ENCODE results near the gene GPR143.

GPR143 gene

GRCh38 chrX:9708086-9708485 is 57.6 kb downstream of the GPR143 start:
- DNase-seq (ENCODE audit: low read depth), result no peak

DNA sequence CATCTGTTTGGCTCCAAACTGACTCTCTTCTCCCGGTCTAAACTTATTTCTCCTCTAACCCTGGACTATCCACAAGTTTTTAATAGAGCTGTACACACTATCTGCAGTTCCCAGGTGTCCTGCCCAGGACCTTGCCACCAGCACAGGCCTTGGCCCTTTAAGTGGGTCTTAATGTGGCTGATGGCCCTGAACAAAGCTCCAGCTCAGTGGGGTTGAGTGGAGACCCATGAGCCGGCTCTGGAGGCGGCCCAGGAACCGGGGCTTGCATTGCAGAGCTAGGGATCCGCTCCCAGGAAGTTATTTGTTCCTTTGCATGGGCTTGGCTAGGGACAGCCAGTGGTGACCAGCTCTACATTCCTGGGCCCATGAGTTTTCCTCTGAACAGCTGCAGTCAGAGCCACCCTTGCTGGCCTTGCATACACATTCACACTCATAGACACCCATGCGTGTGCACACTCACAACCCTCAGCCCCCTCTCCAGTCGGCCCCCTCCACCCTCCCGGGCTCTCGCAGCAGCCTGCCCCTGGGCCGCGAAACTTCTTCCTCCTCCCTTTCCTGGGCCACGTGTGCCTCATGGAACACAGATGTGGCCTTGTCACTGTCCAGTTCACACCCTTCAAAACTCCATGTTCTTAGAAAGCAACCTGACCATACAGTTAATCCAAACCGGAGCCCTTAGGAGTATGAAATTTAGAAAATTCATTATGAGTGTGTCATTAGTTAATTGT is 58.2 kb downstream of the GPR143 start:
- no peak for DNase-seq (ENCODE audit: low read depth)

DNA sequence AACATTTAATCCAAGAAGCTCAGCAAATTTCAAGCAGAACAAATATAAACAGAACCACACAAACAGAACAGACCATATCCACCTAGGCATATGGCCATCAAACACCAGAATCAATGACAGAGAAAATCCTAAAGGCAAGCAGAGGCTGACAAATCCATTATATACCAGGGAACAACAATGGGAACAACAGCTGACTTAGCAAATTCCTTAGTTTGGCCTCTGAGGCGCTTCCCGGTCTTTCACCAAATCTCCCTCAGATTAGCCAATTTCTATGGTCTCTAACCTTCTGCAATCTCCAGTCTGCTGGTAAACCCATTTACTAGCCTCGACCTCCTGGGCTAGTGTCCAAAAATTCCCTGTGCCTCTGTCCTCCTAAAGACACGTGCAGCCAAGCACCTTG is 59.2 kb downstream of the GPR143 start:
- no peak for DNase-seq (ENCODE audit: low read depth)

- no peak for DNase-seq (ENCODE audit: low read depth)
Observed at GRCh38 chrX:9704876-9705465, 60.7 kb downstream of the GPR143 start.

DNA sequence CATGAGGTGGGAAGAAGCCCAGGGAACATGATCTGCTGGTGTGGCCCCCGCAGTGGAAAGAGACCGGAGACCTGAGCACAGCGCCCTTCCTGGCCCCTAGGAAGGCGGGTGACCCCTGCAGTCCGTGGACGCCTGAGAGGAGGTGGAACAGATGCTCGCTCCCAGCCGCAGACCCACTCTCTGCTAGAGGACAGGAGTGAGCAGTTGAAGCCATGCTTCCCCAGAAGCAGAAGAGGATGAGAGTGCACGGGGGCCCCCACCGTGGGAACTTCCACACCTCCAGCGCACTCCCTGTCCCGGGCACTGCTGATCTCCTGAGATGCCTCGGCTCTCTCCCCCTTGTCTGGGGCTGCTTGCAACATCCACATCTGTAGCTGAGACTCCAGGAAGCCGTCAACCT is 62.2 kb downstream of the GPR143 start:
- DNase-seq (ENCODE audit: low read depth), result no peak

DNA sequence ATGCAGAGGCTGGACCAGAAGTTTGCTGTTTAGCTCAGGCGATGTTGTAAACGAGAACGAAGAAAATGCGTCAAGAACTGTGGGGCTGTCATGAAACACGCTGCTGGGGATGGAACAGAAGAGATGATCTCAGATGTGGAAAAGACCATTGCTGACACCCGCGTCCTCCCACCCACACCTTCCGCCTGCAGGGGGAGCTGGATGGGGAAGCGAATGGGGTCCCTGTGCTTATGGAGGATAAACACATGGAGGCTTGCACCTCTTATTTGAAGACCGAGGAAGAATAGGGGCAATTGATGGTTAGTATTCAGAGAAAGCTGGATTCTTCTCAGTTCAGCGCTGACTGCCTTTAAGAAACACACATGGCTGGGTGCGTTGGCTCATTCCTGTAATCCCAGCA is 63.9 kb downstream of the GPR143 start:
- DNase-seq (ENCODE audit: low read depth), result no peak

DNA sequence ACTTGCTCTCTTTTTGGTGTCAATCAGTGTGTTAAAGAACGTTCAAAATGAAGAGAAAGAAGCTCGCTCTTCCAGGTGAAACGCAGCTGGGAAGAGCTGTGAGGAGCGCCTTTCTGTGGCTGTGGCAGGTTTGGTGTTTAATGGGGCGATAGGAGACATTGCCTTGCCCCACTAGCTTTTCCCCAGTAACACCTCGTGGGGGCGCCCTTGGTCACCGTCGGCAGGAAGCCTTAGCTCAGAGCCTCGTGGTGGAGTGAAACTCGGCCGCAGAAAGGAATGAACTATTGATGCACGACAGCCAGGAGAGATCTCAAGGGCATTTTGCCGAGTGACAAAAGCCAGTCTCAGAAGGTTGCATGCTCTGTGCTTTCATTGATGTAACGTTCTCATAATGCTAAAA is 65.1 kb downstream of the GPR143 start:
- no peak for DNase-seq (ENCODE audit: low read depth)

DNA sequence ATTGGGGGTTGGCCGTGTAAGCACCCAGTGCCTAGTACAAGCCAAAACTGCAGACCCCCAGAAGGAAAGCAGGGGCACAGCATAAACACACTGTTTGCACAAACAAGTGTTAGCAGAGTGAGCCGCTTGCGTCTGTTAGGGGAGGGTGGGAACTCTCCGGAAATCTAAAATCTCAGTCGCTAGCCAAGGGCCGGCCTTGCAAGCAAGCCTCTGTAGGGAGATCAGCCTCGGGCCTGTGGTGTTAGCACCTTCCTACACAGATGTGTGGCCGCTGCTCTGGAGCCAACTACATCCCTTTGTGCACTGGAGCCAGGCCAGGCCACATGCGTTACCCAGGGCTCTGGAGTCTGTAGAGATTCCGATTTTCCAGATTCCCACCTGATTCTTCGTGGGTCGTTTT is 67.1 kb downstream of the GPR143 start:
- no peak for DNase-seq (ENCODE audit: low read depth)

DNA sequence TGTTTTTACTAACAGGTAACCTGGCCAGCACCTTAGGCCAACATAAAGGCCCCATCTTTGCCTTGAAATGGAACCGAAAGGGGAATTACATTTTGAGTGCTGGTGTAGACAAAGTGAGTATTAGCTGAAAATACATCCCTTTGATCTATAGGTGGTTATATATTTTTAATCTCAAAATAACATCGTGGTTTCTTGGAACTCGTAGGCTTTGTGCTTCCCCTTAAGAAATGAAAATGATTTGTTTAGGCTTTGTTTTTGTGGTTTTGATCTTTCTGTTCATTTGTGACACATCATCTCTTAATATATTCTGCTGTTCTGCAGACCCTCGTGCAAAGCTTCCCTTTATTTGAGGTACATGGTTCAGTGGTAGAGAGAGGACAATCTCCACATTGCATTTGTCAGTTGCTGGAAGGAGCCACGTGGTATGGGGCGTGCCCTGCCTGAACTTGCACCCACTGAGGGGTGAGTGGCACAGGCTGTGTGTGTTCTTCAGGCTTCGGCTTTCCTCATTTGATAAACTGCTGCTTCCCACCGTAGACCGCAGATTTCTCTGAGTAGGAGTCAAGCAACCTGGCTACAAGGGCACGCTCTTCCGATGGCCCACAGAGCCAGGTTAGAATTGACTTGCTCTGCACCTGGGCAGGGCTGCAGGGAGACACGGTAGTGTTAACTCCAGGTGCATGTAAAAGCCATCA is 72.2 kb downstream of the GPR143 start:
- no peak for DNase-seq (ENCODE audit: low read depth)

GRCh38 chrX:9690046-9690445 is 75.6 kb downstream of the GPR143 start:
- DNase-seq (ENCODE audit: low read depth), result no peak

DNA sequence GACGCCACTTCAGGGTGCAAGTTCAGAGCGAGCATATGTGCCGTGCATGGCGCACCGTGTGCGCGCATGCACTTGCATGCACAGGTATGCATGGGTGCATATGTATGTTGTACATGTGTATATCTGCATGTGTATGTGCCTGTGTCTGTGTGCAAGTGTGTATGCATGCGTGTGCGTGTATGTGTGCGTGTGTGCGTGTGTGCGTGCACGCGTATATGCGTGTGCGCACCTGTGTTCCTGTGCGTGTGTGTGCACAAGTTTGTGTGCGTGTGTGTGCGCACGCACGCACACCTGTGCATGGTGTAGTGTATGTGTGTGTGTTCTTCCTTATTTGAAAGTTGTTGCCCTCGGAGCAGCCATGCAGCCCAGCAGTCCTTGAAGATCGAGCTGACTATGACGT is 76.8 kb downstream of the GPR143 start:
- no peak for DNase-seq (ENCODE audit: low read depth)

DNA sequence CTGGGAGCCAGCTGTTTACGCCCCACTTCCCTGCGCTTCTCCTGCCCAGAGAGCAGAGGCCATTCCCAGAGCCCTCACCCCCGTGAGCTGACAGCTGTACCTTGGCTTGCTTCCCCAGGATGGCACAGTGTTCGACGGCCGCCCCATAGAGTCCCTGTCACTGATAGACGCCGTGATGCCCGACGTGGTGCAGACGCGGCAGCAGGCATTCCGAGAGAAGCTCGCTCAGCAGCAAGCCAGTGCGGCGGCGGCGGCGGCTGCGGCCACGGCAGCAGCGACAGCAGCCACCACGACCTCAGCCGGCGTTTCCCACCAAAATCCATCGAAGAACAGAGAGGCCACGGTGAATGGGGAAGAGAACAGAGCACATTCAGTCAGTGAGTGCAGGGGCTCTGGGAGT is 77.7 kb downstream of the GPR143 start:
- DNase-seq (ENCODE audit: low read depth), result no peak

- DNase-seq (ENCODE audit: low read depth), result no peak
Observed at GRCh38 chrX:9683350-9683749, 82.3 kb downstream of the GPR143 start.

GRCh38 chrX:9682861-9683260 is 82.8 kb downstream of the GPR143 start:
- DNase-seq (ENCODE audit: low read depth), result no peak

- no peak for DNase-seq (ENCODE audit: low read depth)
Observed at GRCh38 chrX:9682456-9682855, 83.2 kb downstream of the GPR143 start.

DNA sequence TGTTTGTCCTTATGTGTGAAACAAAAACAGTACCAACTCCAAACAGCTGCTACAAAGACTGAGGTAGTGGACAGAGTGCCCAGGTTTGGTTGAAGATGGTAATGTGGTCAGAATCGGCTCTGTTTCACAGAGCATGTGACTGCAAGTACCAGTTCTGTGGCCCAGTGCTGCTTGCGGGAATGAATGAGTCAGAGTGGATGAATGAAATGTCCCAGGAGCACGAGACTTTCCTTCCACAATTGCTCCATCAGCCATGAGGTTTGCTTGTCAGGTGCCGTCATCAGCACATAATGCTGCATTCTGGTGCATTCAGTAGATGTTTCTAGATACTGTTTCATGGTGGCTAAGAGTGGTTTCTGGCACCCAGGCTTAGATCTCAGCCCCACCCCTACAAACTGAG is 84.2 kb downstream of the GPR143 start:
- DNase-seq (ENCODE audit: low read depth), result no peak

DNA sequence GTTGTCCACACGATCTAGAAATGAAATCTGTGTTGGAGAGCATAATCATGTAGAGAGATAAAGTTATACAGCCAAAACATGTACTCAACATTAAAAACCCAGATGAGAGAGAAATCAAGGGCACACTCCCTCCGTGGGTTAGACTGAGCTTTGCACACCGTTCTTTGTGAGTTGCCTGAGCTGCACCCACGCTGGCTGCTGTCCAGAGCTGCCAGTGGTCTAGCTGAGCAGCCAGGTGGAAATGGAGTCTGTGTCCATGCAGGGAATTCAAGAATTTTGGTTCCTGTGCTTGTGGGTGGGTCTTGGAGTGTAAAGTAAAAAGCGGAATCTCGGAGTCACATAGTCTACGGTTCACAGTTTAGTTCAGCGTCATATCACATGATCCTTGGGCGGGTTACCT is 84.6 kb downstream of the GPR143 start:
- no peak for DNase-seq (ENCODE audit: low read depth)

- no peak for DNase-seq (ENCODE audit: low read depth)
Observed at GRCh38 chrX:9678215-9678965, 87.3 kb downstream of the GPR143 start.

- no peak for DNase-seq (ENCODE audit: low read depth)
Observed at GRCh38 chrX:9677098-9677739, 88.4 kb downstream of the GPR143 start.

- no peak for DNase-seq (ENCODE audit: low read depth)
Observed at GRCh38 chrX:9676738-9677097, 88.9 kb downstream of the GPR143 start.

GRCh38 chrX:9676306-9676705 is 89.3 kb downstream of the GPR143 start:
- no peak for DNase-seq (ENCODE audit: low read depth)
